ENCODE results near the gene FBRS.

- no peak for TF ChIP-seq SALL2 (tag by site-specific recombination; IDR thresholded peaks at IDR 0.05; ENCODE audit: borderline replicate concordance)
- no peak for TF ChIP-seq KLF16 (tag by site-specific recombination; IDR thresholded peaks at IDR 0.05)
- no peak for TF ChIP-seq ZNF138 (tag by site-specific recombination; IDR thresholded peaks at IDR 0.05; ENCODE audit: borderline replicate concordance)
- TF ChIP-seq, protein P1, sequence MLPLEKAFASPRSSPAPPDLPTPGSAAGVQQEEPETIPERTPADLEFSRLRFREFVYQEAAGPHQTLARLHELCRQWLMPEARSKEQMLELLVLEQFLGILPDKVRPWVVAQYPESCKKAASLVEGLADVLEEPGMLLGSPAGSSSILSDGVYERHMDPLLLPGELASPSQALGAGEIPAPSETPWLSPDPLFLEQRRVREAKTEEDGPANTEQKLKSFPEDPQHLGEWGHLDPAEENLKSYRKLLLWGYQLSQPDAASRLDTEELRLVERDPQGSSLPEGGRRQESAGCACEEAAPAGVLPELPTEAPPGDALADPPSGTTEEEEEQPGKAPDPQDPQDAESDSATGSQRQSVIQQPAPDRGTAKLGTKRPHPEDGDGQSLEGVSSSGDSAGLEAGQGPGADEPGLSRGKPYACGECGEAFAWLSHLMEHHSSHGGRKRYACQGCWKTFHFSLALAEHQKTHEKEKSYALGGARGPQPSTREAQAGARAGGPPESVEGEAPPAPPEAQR (tag by site-specific recombination; IDR thresholded peaks at IDR 0.05): no peak
- no peak for TF ChIP-seq ZNF274 (IDR thresholded peaks at IDR 0.05; ENCODE audit: low read length)
- TF ChIP-seq ZNF274 (tag by site-specific recombination; IDR thresholded peaks at IDR 0.05; ENCODE audit: borderline replicate concordance): no peak
- TF ChIP-seq, protein P2, sequence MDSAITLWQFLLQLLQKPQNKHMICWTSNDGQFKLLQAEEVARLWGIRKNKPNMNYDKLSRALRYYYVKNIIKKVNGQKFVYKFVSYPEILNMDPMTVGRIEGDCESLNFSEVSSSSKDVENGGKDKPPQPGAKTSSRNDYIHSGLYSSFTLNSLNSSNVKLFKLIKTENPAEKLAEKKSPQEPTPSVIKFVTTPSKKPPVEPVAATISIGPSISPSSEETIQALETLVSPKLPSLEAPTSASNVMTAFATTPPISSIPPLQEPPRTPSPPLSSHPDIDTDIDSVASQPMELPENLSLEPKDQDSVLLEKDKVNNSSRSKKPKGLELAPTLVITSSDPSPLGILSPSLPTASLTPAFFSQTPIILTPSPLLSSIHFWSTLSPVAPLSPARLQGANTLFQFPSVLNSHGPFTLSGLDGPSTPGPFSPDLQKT (IDR thresholded peaks at IDR 0.05; ENCODE audit: borderline replicate concordance, low read depth, low read length): no peak
- no peak for TF ChIP-seq ZFP37 (tag by site-specific recombination; IDR thresholded peaks at IDR 0.05)
- TF ChIP-seq, protein P3, sequence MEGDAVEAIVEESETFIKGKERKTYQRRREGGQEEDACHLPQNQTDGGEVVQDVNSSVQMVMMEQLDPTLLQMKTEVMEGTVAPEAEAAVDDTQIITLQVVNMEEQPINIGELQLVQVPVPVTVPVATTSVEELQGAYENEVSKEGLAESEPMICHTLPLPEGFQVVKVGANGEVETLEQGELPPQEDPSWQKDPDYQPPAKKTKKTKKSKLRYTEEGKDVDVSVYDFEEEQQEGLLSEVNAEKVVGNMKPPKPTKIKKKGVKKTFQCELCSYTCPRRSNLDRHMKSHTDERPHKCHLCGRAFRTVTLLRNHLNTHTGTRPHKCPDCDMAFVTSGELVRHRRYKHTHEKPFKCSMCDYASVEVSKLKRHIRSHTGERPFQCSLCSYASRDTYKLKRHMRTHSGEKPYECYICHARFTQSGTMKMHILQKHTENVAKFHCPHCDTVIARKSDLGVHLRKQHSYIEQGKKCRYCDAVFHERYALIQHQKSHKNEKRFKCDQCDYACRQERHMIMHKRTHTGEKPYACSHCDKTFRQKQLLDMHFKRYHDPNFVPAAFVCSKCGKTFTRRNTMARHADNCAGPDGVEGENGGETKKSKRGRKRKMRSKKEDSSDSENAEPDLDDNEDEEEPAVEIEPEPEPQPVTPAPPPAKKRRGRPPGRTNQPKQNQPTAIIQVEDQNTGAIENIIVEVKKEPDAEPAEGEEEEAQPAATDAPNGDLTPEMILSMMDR (tag by site-specific recombination; IDR thresholded peaks at IDR 0.05): no peak
- TF ChIP-seq ZNF747 (tag by site-specific recombination; IDR thresholded peaks at IDR 0.05): no peak
Measured at GRCh38 chr16:30694926-30695693, 36.9 kb downstream of the FBRS start.

Data from HEK293 (cell line).